H9 (cell line): ENCODE measurements around the gene CARD11. TPM values are rescaled to one million over a fixed set of nuclear protein-coding genes. Genes with fewer than 3 reads are reported as not detected.

ENCODE experiments used
- DNase-seq: peaks from one replicate; pipeline ENCODE4 v3.0.0-alpha.2; 2017
- H2AFZ ChIP-seq: one replicate; pipeline ENCODE4 v1.6.1; 2013; ENCODE audit warnings: mild to moderate bottlenecking, low read length, control low read depth, moderate library complexity
- H2AK5ac ChIP-seq: 2 replicates; pipeline ENCODE4 v1.6.1; 2013; ENCODE audit warnings: low read length, control low read depth, mixed read lengths; ENCODE audit not compliant: insufficient read length
- H2BK120ac ChIP-seq: one replicate; pipeline ENCODE4 v1.6.1; 2013; ENCODE audit warnings: low read depth, mild to moderate bottlenecking, low read length, control low read depth, inconsistent platforms; ENCODE audit not compliant: poor library complexity, severe bottlenecking
- H2BK12ac ChIP-seq: 2 replicates; pipeline ENCODE4 v1.6.1; 2013; ENCODE audit warnings: low read length, control low read depth, mixed read lengths, low read depth; ENCODE audit not compliant: insufficient read length
- H2BK15ac ChIP-seq: 2 replicates; pipeline ENCODE4 v1.6.1; 2013; ENCODE audit warnings: low read depth, low read length, control low read depth
- H2BK20ac ChIP-seq: one replicate; pipeline ENCODE4 v1.6.1; 2013; ENCODE audit warnings: low read depth, mild to moderate bottlenecking, low read length, control low read depth, inconsistent platforms; ENCODE audit not compliant: poor library complexity, severe bottlenecking
- H2BK5ac ChIP-seq: 2 replicates; pipeline ENCODE4 v1.6.1; 2013; ENCODE audit warnings: low read length, control low read depth, mixed read lengths; ENCODE audit not compliant: insufficient read length
- H3K14ac ChIP-seq: 2 replicates; pipeline ENCODE4 v1.6.1; 2013; ENCODE audit warnings: low read length, control low read depth; ENCODE audit not compliant: insufficient read depth
- H3K18ac ChIP-seq: 2 replicates; pipeline ENCODE4 v1.6.1; 2013; ENCODE audit warnings: low read depth, mild to moderate bottlenecking, mixed read lengths, low read length, control low read depth; ENCODE audit not compliant: insufficient read length
- H3K23ac ChIP-seq: 2 replicates; pipeline ENCODE4 v1.6.1; 2013; ENCODE audit warnings: low read length, control low read depth, mixed read lengths, low read depth; ENCODE audit not compliant: insufficient read length
- H3K23me2 ChIP-seq: 2 replicates; pipeline ENCODE4 v1.6.1; 2013; ENCODE audit warnings: low read depth, mild to moderate bottlenecking, mixed read lengths, low read length, control low read depth; ENCODE audit not compliant: insufficient read length, poor library complexity, severe bottlenecking
- H3K27ac ChIP-seq: 2 replicates; pipeline ENCODE4 v1.5.1; 2013; ENCODE audit warnings: low read length, control low read depth, mixed read lengths, low read depth; ENCODE audit not compliant: insufficient read length
- H3K27me3 ChIP-seq: 2 replicates; pipeline ENCODE4 v1.6.1; 2013; ENCODE audit warnings: low read length, control low read depth, inconsistent platforms; ENCODE audit not compliant: insufficient read depth
- H3K4ac ChIP-seq: 2 replicates; pipeline ENCODE4 v1.6.1; 2013; ENCODE audit warnings: low read depth, mild to moderate bottlenecking, control low read depth, inconsistent platforms, low read length, moderate library complexity
- H3K4me1 ChIP-seq: 2 replicates; pipeline ENCODE4 v1.6.1; 2013; ENCODE audit warnings: low read length, control low read depth, inconsistent platforms; ENCODE audit not compliant: insufficient read depth
- H3K4me2 ChIP-seq: 2 replicates; pipeline ENCODE4 v1.6.1; 2013; ENCODE audit warnings: low read length, control low read depth, mixed read lengths; ENCODE audit not compliant: insufficient read length, insufficient read depth
- H3K56ac ChIP-seq: 2 replicates; pipeline ENCODE4 v1.6.1; 2013; ENCODE audit warnings: low read depth, mild to moderate bottlenecking, mixed read lengths, low read length, control low read depth; ENCODE audit not compliant: insufficient read length
- H3K79me1 ChIP-seq: 2 replicates; pipeline ENCODE4 v1.6.1; 2013; ENCODE audit warnings: low read depth, mild to moderate bottlenecking, moderate library complexity, low read length, control low read depth, inconsistent platforms; ENCODE audit not compliant: insufficient read depth, poor library complexity, severe bottlenecking
- H3K79me2 ChIP-seq: 2 replicates; pipeline ENCODE4 v1.6.1; 2013; ENCODE audit warnings: low read length, control low read depth, inconsistent platforms; ENCODE audit not compliant: insufficient read depth
- H3K9ac ChIP-seq: 2 replicates; pipeline ENCODE4 v1.6.1; 2013; ENCODE audit warnings: low read length, control low read depth, mixed read lengths; ENCODE audit not compliant: insufficient read length; ENCODE audit errors: extremely low read depth
- H3K9me3 ChIP-seq: one replicate; pipeline ENCODE4 v1.6.1; 2013; ENCODE audit warnings: low read depth, low read length, inconsistent platforms; ENCODE audit not compliant: control insufficient read depth
- H3T11ph ChIP-seq: one replicate; pipeline ENCODE4 v1.6.1; 2013; ENCODE audit warnings: mild to moderate bottlenecking, low read length, control low read depth, inconsistent platforms
- H4K20me1 ChIP-seq: one replicate; pipeline ENCODE4 v1.6.1; 2013; ENCODE audit not compliant: control insufficient read depth, insufficient read length, insufficient read depth
- H4K5ac ChIP-seq: 2 replicates; pipeline ENCODE4 v1.6.1; 2013; ENCODE audit warnings: low read depth, mild to moderate bottlenecking, mixed read lengths, low read length, control low read depth; ENCODE audit not compliant: insufficient read length
- H4K8ac ChIP-seq: replicated peaks from 2 replicates; pipeline ENCODE4 v1.6.1; 2013; ENCODE audit warnings: low read length, control low read depth, mixed read lengths, low read depth; ENCODE audit not compliant: insufficient read length
- H4K91ac ChIP-seq: 2 replicates; pipeline ENCODE4 v1.6.1; 2013; ENCODE audit warnings: low read depth, mild to moderate bottlenecking, moderate library complexity, mixed read lengths, low read length, control low read depth; ENCODE audit not compliant: insufficient read length
- H3K27ac Mint-ChIP-seq, 3 experiments: 2 replicates in 2 of 3; 3 replicates in 1 of 3; pipeline ENCODE4 v1.8.0; 2020 to 2021; ENCODE audit warnings: mixed read lengths in 3 of 3, mild to moderate bottlenecking in 1 of 3, moderate library complexity in 1 of 3
- H3K27me3 Mint-ChIP-seq: 2 replicates; pipeline ENCODE4 v1.8.0; 2021; ENCODE audit warnings: low read depth, mild to moderate bottlenecking, moderate library complexity, mixed read lengths
- H3K36me3 Mint-ChIP-seq, 3 experiments: 2 replicates in 2 of 3; 3 replicates in 1 of 3; pipeline ENCODE4 v1.8.0; 2020 to 2021; ENCODE audit warnings: low read depth in 3 of 3, mixed read lengths in 3 of 3; ENCODE audit not compliant: insufficient read depth in 1 of 3
- H3K4me1 Mint-ChIP-seq, 2 experiments: 2 replicates each; pipeline ENCODE4 v1.8.0; 2020; ENCODE audit warnings: mixed read lengths in 2 of 2
- H3K4me3 Mint-ChIP-seq, 2 experiments: 2 replicates in 1 of 2; 3 replicates in 1 of 2; pipeline ENCODE4 v1.8.0; 2020 to 2021; ENCODE audit warnings: mild to moderate bottlenecking in 2 of 2, mixed read lengths in 2 of 2, moderate library complexity in 1 of 2
- H3K9me3 Mint-ChIP-seq, 2 experiments: 2 replicates in 1 of 2; 3 replicates in 1 of 2; pipeline ENCODE4 v1.8.0; 2020; ENCODE audit warnings: mild to moderate bottlenecking in 2 of 2, mixed read lengths in 2 of 2, moderate library complexity in 1 of 2
- CTCF ChIP-seq: fragments of 200-600 bp; sonication (generic); conservative IDR thresholded peaks from 3 replicates; pipeline ENCODE4 v1.8.0; 2021; ENCODE audit warnings: antibody characterized with exemption, mild to moderate bottlenecking
- WGBS: extraction: QIAGEN DNeasy Blood & Tissue Kit; methylation state at CpG from one replicate; pipeline ENCODE4 v1.1.7; 2013; ENCODE audit warnings: missing lambda C conversion rate, low lambda C conversion rate, mixed read lengths; ENCODE audit not compliant: insufficient read length; ENCODE audit errors: extremely low coverage; 5-methylcytosine and 5-hydroxymethylcytosine counted together
- total RNA-seq: library from RNA; stranded (reverse); gene quantifications from 2 replicates; pipeline ENCODE4 v1.2.1, GENCODE V29; 2021

The CARD11 gene
- total RNA-seq, 1 experiment from 2014 or later: 20.0 TPM

GRCh38 chr7:2922348-2922691, 121.3 kb downstream of the CARD11 start:
- H3K23me2 ChIP-seq: no peaks in the 10 kb centered on the region
- no peak overlapping the region for H3K9ac ChIP-seq
- no peak overlapping the region for H3K4me2 ChIP-seq
- no peak overlapping the region for H3K23ac ChIP-seq
- H4K8ac ChIP-seq: no peak overlapping the region
- Mint-ChIP-seq H3K4me1 (peaks cover under 1 to 9% of the 10 kb centered on the region in 2 experiments; a peak in 2 of 4 replicates), H3K9me3 (peaks cover 0 to 2% of the 10 kb centered on the region in 2 experiments; a peak in 1 of 5 replicates), H3K27ac (no peak overlapping the region), H3K4me3 (no peak overlapping the region), H3K36me3 (peaks cover 0 to 23% (median 11%) of the 10 kb centered on the region in 3 experiments; a peak in 6 of 7 replicates), H3K27me3 (no peaks in the 10 kb centered on the region)
- no peak overlapping the region for H3T11ph ChIP-seq
- no peak overlapping the region for H4K91ac ChIP-seq
- H3K14ac ChIP-seq: no peak overlapping the region
- H3K4me1 ChIP-seq: no peaks in the 10 kb centered on the region
- no peaks in the 10 kb centered on the region for H3K27me3 ChIP-seq
- H2AK5ac ChIP-seq: no peak overlapping the region
- no CpG with 5 or more reads among the region's 19 CpGs for WGBS
- H3K18ac ChIP-seq: no peak overlapping the region
- no peak overlapping the region for H2AFZ ChIP-seq
- no peaks in the 10 kb centered on the region for H3K9me3 ChIP-seq
- H2BK20ac ChIP-seq: no peak overlapping the region
- H2BK5ac ChIP-seq: no peak overlapping the region
- H4K5ac ChIP-seq: no peak overlapping the region
- no peak for DNase-seq
- H4K20me1 ChIP-seq: no peaks in the 10 kb centered on the region
- no peak overlapping the region for H2BK120ac ChIP-seq
- H3K79me1 ChIP-seq: no peaks in the 10 kb centered on the region
- H2BK12ac ChIP-seq: no peak overlapping the region
- H3K56ac ChIP-seq: no peak overlapping the region
- no peak overlapping the region for H3K27ac ChIP-seq
- H3K4ac ChIP-seq: no peak overlapping the region
- no peak overlapping the region for H2BK15ac ChIP-seq
- no peaks in the 10 kb centered on the region for H3K79me2 ChIP-seq
- TF ChIP-seq CTCF: no peak
